Activated naive CD8-positive, alpha-beta T cell treated with anti-CD3 and anti-CD28 coated beads, Interleukin-2, amount 50 U/mL, for 16 hours (primary cell): ENCODE data around the gene DNAJC4.

ENCODE experiments used
- DNase-seq: peaks from one replicate; pipeline ENCODE4 v3.0.0-alpha.2; 2020; ENCODE audit warnings: low read depth, low spot score

The DNAJC4 gene

GRCh38 chr11:64276653-64277431 lies 46.5 kb downstream of the DNAJC4 start:
- no peak for DNase-seq

- DNase-seq: no peak
Observed at GRCh38 chr11:64278576-64279190, 48.3 kb downstream of the DNAJC4 start.

- DNase-seq: no peak
Observed at GRCh38 chr11:64281957-64282770, 51.8 kb downstream of the DNAJC4 start.

- DNase-seq: no peak
Observed at GRCh38 chr11:64283092-64283491, 52.7 kb downstream of the DNAJC4 start.
